ENCODE data around the gene CRNKL1. TPM values are rescaled to one million over a fixed set of nuclear protein-coding genes. Genes with fewer than 3 reads are reported as not detected.

The CRNKL1 gene
- polyA plus RNA-seq, 1 of the 3 experiments (the other 2 are of a cell fraction): 7.6 TPM

DNA sequence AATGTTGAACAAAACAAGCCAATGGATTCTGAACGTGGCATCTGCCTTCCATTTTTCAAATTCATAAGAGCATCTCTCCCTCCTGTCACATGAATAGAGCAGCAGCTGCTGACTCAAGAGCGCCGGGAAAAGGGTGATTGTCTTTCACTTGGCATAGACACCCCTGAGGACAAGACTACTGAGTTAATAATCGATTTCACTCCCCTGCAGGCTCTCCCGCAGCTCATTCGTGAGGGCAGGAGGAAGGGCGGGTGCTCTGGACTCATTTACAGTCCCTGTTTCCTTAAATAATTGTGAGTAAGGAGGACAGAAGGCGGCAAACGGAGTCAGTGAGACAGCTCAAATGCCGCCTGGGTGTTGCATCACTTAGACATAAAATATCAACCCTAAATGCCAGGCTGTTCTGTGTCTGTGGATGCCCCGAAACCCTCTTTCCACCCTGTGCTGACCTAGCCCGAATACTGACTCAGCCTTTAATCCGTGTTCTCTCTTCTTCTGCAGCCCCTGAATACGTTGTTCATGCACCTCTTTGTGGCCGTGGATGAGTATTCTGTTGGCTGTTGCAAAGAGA lies 21.6 kb upstream of the CRNKL1 start:
- H3K9me2 ChIP-seq: no peaks in the 10 kb centered on the region
- H2AFZ ChIP-seq (ENCODE audit: low read depth): no peak overlapping the region
- no peaks in the 10 kb centered on the region for H3K9me3 ChIP-seq
- DNase-seq: no peak
- H3K27me3 ChIP-seq (ENCODE audit: insufficient read depth): no peaks in the 10 kb centered on the region
- H3K36me3 ChIP-seq (replicated peaks in 1 of 2; ENCODE audit: control insufficient read depth in 1 of 2, insufficient read depth in 2 of 2, low read length in 1 of 2): no peaks in the 10 kb centered on the region
- no peak for TF ChIP-seq TAF1 (IDR thresholded peaks at IDR 0.05; ENCODE audit: borderline replicate concordance, low read depth, low read length)
- no peak for TF ChIP-seq SIN3A (IDR thresholded peaks at IDR 0.05; ENCODE audit: borderline replicate concordance, low read depth, low read length)
- TF ChIP-seq POLR2AphosphoS5 (IDR thresholded peaks at IDR 0.05; ENCODE audit: low read depth, low read length): no peak
- no peak for TF ChIP-seq NRF1 (IDR thresholded peaks at IDR 0.05; ENCODE audit: low read depth, low read length)
- TF ChIP-seq, protein P1, sequence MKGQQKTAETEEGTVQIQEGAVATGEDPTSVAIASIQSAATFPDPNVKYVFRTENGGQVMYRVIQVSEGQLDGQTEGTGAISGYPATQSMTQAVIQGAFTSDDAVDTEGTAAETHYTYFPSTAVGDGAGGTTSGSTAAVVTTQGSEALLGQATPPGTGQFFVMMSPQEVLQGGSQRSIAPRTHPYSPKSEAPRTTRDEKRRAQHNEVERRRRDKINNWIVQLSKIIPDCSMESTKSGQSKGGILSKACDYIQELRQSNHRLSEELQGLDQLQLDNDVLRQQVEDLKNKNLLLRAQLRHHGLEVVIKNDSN (IDR thresholded peaks at IDR 0.05; ENCODE audit: borderline replicate concordance, low read depth): no peak
- TF ChIP-seq RCOR1 (IDR thresholded peaks at IDR 0.05; ENCODE audit: low read length): no peak
- TF ChIP-seq NFIC (IDR thresholded peaks at IDR 0.05; ENCODE audit: borderline replicate concordance): no peak
- TF ChIP-seq, protein P2, sequence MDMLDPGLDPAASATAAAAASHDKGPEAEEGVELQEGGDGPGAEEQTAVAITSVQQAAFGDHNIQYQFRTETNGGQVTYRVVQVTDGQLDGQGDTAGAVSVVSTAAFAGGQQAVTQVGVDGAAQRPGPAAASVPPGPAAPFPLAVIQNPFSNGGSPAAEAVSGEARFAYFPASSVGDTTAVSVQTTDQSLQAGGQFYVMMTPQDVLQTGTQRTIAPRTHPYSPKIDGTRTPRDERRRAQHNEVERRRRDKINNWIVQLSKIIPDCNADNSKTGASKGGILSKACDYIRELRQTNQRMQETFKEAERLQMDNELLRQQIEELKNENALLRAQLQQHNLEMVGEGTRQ (IDR thresholded peaks at IDR 0.05; ENCODE audit: borderline replicate concordance, low read depth, low read length): no peak
- TF ChIP-seq, protein P3, sequence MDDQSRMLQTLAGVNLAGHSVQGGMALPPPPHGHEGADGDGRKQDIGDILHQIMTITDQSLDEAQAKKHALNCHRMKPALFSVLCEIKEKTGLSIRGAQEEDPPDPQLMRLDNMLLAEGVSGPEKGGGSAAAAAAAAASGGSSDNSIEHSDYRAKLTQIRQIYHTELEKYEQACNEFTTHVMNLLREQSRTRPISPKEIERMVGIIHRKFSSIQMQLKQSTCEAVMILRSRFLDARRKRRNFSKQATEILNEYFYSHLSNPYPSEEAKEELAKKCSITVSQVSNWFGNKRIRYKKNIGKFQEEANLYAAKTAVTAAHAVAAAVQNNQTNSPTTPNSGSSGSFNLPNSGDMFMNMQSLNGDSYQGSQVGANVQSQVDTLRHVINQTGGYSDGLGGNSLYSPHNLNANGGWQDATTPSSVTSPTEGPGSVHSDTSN (IDR thresholded peaks at IDR 0.05): no peak
- TF ChIP-seq, protein P4, sequence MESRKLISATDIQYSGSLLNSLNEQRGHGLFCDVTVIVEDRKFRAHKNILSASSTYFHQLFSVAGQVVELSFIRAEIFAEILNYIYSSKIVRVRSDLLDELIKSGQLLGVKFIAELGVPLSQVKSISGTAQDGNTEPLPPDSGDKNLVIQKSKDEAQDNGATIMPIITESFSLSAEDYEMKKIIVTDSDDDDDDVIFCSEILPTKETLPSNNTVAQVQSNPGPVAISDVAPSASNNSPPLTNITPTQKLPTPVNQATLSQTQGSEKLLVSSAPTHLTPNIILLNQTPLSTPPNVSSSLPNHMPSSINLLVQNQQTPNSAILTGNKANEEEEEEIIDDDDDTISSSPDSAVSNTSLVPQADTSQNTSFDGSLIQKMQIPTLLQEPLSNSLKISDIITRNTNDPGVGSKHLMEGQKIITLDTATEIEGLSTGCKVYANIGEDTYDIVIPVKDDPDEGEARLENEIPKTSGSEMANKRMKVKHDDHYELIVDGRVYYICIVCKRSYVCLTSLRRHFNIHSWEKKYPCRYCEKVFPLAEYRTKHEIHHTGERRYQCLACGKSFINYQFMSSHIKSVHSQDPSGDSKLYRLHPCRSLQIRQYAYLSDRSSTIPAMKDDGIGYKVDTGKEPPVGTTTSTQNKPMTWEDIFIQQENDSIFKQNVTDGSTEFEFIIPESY (IDR thresholded peaks at IDR 0.05; ENCODE audit: borderline replicate concordance, low read depth): no peak
- TF ChIP-seq RXRA (IDR thresholded peaks at IDR 0.05; ENCODE audit: borderline replicate concordance, low read depth): no peak
- no peak for TF ChIP-seq FOSL2 (IDR thresholded peaks at IDR 0.05; ENCODE audit: borderline replicate concordance, low read depth)
- H3F3A ChIP-seq (replicated peaks; ENCODE audit: insufficient read depth): no peaks in the 10 kb centered on the region
- CTCF ChIA-PET: interaction anchor here (2.8 to 2.9 kb wide), 2 partner anchors 10 to 521 kb away, joined by 10 to 14 read pairs; no protein-coding TSS in a partner anchor
- WGBS (ENCODE audit: low lambda C conversion rate): 43% methylated on average over 15 of the region's 15 CpGs
- no peaks in the 10 kb centered on the region for H4K20me1 ChIP-seq (ENCODE audit: insufficient read depth)
- POLR2A ChIA-PET: no interaction called here
- H3K4me1 ChIP-seq (ENCODE audit: control insufficient read depth in 1 of 2, insufficient read depth in 2 of 2, low read depth in 1 of 2, low read length in 1 of 2): no peaks in the 10 kb centered on the region; a peak in 1 of 4 replicates
- no peak overlapping the region for H3K4me3 ChIP-seq (ENCODE audit: low read depth in 2 of 2, low read length in 1 of 2)
- H3K27ac ChIP-seq (ENCODE audit: low read depth in 2 of 2, low read length in 1 of 2): no peak overlapping the region
- H3K79me2 ChIP-seq (ENCODE audit: insufficient read depth): no peaks in the 10 kb centered on the region
- H3K9ac ChIP-seq: no peak overlapping the region
- H3K4me2 ChIP-seq: no peak overlapping the region

Data from SK-N-SH (cell line).